DND-41 (cell line): Measurements from ENCODE around the gene MIPOL1.

Experiments
- EZH2 ChIP-seq: IDR thresholded peaks from 3 replicates; pipeline ENCODE4 v1.6.1; 2012; ENCODE audit warnings: borderline replicate concordance, low read depth, mild to moderate bottlenecking, moderate library complexity, low read length, inconsistent platforms; ENCODE audit not compliant: severe bottlenecking
- TF ChIP-seq, protein P1 (sequence below): IDR thresholded peaks from 2 replicates; pipeline ENCODE4 v1.5.1; 2012; ENCODE audit warnings: borderline replicate concordance, low read length, moderate library complexity, mild to moderate bottlenecking; ENCODE audit not compliant: poor library complexity, severe bottlenecking; ENCODE audit errors: extremely low read depth

DNA sequence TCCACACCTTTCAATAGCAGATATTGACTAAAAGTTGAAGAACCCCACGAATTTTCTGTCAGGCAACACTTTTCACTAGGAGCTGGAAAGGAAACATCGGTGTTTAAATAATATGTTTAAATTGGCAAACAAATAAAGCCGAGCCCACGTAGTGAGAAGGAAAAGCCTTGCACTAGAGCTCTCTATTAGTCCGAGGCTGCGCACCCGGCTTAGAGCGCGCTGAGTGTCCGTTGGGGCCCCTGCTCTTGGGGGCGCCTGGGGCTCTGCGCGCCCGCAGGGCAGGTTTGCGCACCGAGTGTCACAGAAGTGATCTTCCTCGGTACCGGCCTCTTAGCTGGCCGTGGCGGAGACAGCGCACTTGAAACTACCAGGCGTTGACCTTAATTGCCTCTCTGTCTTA lies 404.1 kb downstream of the MIPOL1 start:
- TF ChIP-seq, protein P1, sequence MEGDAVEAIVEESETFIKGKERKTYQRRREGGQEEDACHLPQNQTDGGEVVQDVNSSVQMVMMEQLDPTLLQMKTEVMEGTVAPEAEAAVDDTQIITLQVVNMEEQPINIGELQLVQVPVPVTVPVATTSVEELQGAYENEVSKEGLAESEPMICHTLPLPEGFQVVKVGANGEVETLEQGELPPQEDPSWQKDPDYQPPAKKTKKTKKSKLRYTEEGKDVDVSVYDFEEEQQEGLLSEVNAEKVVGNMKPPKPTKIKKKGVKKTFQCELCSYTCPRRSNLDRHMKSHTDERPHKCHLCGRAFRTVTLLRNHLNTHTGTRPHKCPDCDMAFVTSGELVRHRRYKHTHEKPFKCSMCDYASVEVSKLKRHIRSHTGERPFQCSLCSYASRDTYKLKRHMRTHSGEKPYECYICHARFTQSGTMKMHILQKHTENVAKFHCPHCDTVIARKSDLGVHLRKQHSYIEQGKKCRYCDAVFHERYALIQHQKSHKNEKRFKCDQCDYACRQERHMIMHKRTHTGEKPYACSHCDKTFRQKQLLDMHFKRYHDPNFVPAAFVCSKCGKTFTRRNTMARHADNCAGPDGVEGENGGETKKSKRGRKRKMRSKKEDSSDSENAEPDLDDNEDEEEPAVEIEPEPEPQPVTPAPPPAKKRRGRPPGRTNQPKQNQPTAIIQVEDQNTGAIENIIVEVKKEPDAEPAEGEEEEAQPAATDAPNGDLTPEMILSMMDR = no peak
- TF ChIP-seq EZH2 = no peak
